ENCODE measurements around the gene BAZ2B.
A peak's percentile ranks its signal among the peaks of the same experiment; 100 is the strongest.

Gene BAZ2B

GRCh38 chr2:159456500-159457426, 159.6 kb downstream of the BAZ2B start:
- TF ChIP-seq POU6F1 (CRISPR knock-in tag; IDR thresholded peaks at IDR 0.05; ENCODE audit: borderline replicate concordance, low read depth), result no peak
- TF ChIP-seq TOX (CRISPR knock-in tag; IDR thresholded peaks at IDR 0.05; ENCODE audit: borderline replicate concordance), result no peak
- peak; percentile 63 for ATAC-seq

- no peak for TF ChIP-seq ZFP3 (CRISPR knock-in tag; IDR thresholded peaks at IDR 0.05)
- peak; percentile 52 for TF ChIP-seq ISL1 (CRISPR knock-in tag; IDR thresholded peaks at IDR 0.05)
- ATAC-seq, result peak; percentile 68
Measured at GRCh38 chr2:159455330-159455918, 160.9 kb downstream of the BAZ2B start.

- ATAC-seq, result no peak
- no peak for TF ChIP-seq GLIS3 (CRISPR knock-in tag; IDR thresholded peaks at IDR 0.05)
Measured at GRCh38 chr2:159454185-159454584, 162.2 kb downstream of the BAZ2B start.

- ATAC-seq, result no peak
- TF ChIP-seq ZFP30 (CRISPR knock-in tag; IDR thresholded peaks at IDR 0.05), result no peak
- TF ChIP-seq CSDC2 (CRISPR knock-in tag; IDR thresholded peaks at IDR 0.05), result no peak
- no peak for TF ChIP-seq TCF4 (CRISPR knock-in tag; IDR thresholded peaks at IDR 0.05; ENCODE audit: borderline replicate concordance)
- TF ChIP-seq TOX (CRISPR knock-in tag; IDR thresholded peaks at IDR 0.05; ENCODE audit: borderline replicate concordance), result no peak
- no peak for TF ChIP-seq ZNF565 (CRISPR knock-in tag; conservative IDR thresholded peaks at IDR 0.05; ENCODE audit: low read depth)
- no peak for TF ChIP-seq SNAI2 (CRISPR knock-in tag; IDR thresholded peaks at IDR 0.05)
- TF ChIP-seq TSHZ2 (CRISPR knock-in tag; IDR thresholded peaks at IDR 0.05), result no peak
- no peak for TF ChIP-seq ZFP3 (CRISPR knock-in tag; IDR thresholded peaks at IDR 0.05)
- no peak for TF ChIP-seq ZC3H10 (CRISPR knock-in tag; IDR thresholded peaks at IDR 0.05)
- TF ChIP-seq BACH2 (CRISPR knock-in tag; IDR thresholded peaks at IDR 0.05; ENCODE audit: borderline replicate concordance), result no peak
- TF ChIP-seq GLIS3 (CRISPR knock-in tag; IDR thresholded peaks at IDR 0.05), result no peak
- TF ChIP-seq ESRRG (CRISPR knock-in tag; IDR thresholded peaks at IDR 0.05), result no peak
- TF ChIP-seq PATZ1 (CRISPR knock-in tag; IDR thresholded peaks at IDR 0.05; ENCODE audit: borderline replicate concordance), result no peak
- TF ChIP-seq ISL1 (CRISPR knock-in tag; IDR thresholded peaks at IDR 0.05), result no peak
- no peak for TF ChIP-seq PPARA (CRISPR knock-in tag; IDR thresholded peaks at IDR 0.05; ENCODE audit: borderline replicate concordance)
Measured at GRCh38 chr2:159450180-159450579, 166.2 kb downstream of the BAZ2B start.

GRCh38 chr2:159449504-159450124, 166.7 kb downstream of the BAZ2B start:
- ATAC-seq, result no peak; the same call in 2 of the 3 replicates
- TF ChIP-seq OSR1 (CRISPR knock-in tag; IDR thresholded peaks at IDR 0.05) (no peak), PPARA (CRISPR knock-in tag; IDR thresholded peaks at IDR 0.05; ENCODE audit: borderline replicate concordance) (no peak)

All from SK-N-SH treated with all-trans-retinoic acid at 6 μM for 48 hours (cell line).